ENCODE results near the gene STUB1.

The STUB1 gene

GRCh38 chr16:667113-667779 lies 13.0 kb upstream of the STUB1 start:
- no peak for DNase-seq (ENCODE audit: low read depth)

- DNase-seq (ENCODE audit: low read depth): peak; percentile 97
These were observed 12.3 kb upstream of the STUB1 start, which contains the start of gene RHOT2 for GRCh38 chr16:667780-668518. TSS of gene RHOT2 (plus strand) at chr16:668132. CDS start at chr16:668200, 68 bp downstream.

- DNase-seq (ENCODE audit: low read depth): no peak
These were observed 11.6 kb upstream of the STUB1 start for GRCh38 chr16:668519-669171.

GRCh38 chr16:669666-670065 lies 10.5 kb upstream of the STUB1 start:
- DNase-seq (ENCODE audit: low read depth): no peak

GRCh38 chr16:670485-671352 lies 9.5 kb upstream of the STUB1 start:
- DNase-seq (ENCODE audit: low read depth): no peak

GRCh38 chr16:671353-672131 lies 8.7 kb upstream of the STUB1 start:
- DNase-seq (ENCODE audit: low read depth): no peak

- no peak for DNase-seq (ENCODE audit: low read depth)
These were observed 7.8 kb upstream of the STUB1 start for GRCh38 chr16:672371-672770.

GRCh38 chr16:672851-673250 lies 7.4 kb upstream of the STUB1 start:
- DNase-seq (ENCODE audit: low read depth): no peak

- no peak for DNase-seq (ENCODE audit: low read depth)
These were observed 6.7 kb upstream of the STUB1 start for GRCh38 chr16:673399-673991.

- DNase-seq (ENCODE audit: low read depth): no peak
These were observed 5.9 kb upstream of the STUB1 start for GRCh38 chr16:674214-674881.

GRCh38 chr16:674968-675883 lies 5.0 kb upstream of the STUB1 start, which contains the start of gene RHBDL1:
TSS of gene RHBDL1 (plus strand) at chr16:675671. CDS start at chr16:675791, 120 bp downstream.
- no peak for DNase-seq (ENCODE audit: low read depth)

- DNase-seq (ENCODE audit: low read depth): no peak
These were observed 4.2 kb upstream of the STUB1 start for GRCh38 chr16:675884-676564.

GRCh38 chr16:676565-676902 lies 3.7 kb upstream of the STUB1 start:
- no peak for DNase-seq (ENCODE audit: low read depth)

- DNase-seq (ENCODE audit: low read depth): no peak
These were observed 3.3 kb upstream of the STUB1 start for GRCh38 chr16:676913-677312.

GRCh38 chr16:677316-678190 lies 2.7 kb upstream of the STUB1 start:
- DNase-seq (ENCODE audit: low read depth): no peak

- no peak for DNase-seq (ENCODE audit: low read depth)
These were observed 1.9 kb upstream of the STUB1 start for GRCh38 chr16:678209-678857.
